ENCODE data around the gene TMEM151A.
"Not testable (repeated sequence)": the region's sequence is repeated elsewhere in the genome, so short reads cannot be mapped to it uniquely, and the experiment has no call there.

TMEM151A gene

DNA sequence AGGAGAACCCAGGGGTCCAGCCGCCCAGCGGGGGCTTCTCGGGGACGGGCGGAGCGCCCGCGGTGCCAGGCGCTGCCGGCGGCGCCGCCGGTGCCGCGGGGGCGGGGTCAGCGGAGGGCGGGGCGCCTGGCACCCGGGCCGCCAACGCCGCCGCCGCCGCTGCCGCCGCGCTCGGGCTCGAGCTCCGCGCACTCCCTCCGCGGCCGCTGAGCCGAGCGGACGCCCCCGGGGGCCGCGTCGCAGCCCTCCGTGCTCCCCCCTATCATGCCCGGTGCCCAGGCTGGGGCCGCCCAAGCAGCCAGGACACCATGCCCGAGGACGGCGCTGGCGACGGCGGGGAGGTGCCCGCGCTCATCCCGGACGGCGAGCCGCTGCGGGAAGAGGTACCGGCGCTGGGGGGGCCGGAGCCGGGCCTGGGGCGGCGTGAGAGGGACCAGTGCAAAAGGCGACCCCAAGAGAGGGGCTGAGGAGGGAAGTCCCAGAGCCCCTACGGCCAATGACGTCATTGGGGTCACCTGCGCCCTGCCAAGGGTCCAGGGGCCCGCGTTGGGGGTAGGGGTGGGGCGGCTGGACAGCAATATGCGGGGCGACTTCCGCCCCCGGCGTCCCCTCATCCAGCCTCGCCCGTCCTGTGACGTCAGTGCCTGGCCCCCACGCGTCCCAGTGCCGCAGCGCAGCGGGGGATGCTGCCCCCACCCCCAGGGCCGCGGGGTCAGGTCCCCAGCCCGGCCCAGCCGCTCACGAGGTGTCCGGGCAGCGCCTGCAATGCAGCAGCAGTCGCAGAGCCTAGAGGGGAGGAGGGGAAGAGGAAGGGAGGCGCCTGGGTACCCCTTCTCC, at the start of gene TMEM151A:
TMEM151A (plus strand) TSS at position 189 of the 837 bp plus-strand sequence; CDS start at position 309, 120 bp downstream.
- in situ Hi-C loops (cut with HindIII; ENCODE audit: low sequenced_read_pairs) = no loop called here

GRCh38 chr11:66242095-66242765, 49.5 kb upstream of the TMEM151A start:
- in situ Hi-C loops (cut with HindIII; ENCODE audit: low sequenced_read_pairs) = no loop called here

DNA sequence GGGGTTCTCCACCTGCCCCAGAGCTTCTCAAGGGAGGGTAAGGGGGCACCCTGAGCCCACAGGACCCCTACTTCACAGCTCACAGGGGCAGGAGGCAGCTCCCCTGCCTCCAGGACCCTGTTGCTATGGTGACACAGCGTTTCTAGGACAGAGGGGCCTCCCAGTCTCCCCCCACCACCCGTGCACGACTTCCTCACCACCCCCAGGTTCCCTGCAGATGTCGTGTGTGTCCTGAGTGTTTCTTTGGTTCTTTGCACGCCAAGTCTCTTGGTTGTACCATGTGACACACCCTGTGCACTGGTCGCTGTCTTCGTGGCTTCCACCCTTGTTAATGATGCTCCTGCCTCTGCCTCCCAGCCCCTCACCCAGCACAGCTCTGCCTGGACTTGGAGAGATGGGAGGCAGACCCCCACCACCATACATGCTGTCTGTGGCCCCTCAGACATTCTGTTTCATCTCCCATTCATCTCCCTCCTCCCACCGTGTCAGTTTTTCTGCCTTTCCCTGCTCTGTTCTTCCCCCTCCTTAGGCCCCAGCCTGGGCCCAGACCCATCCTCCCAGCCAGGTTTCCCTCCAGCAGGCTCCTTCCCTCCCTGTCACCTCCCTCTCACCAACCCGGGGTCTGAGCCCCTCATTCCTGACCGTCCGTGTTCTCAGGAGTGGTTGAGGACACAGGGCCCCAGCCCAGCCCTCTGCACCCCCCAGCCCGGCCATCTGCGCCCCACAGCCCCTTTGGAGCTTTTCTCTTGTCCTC, 47.7 kb upstream of the TMEM151A start:
- in situ Hi-C loops (cut with HindIII; ENCODE audit: low sequenced_read_pairs) = no loop called here

DNA sequence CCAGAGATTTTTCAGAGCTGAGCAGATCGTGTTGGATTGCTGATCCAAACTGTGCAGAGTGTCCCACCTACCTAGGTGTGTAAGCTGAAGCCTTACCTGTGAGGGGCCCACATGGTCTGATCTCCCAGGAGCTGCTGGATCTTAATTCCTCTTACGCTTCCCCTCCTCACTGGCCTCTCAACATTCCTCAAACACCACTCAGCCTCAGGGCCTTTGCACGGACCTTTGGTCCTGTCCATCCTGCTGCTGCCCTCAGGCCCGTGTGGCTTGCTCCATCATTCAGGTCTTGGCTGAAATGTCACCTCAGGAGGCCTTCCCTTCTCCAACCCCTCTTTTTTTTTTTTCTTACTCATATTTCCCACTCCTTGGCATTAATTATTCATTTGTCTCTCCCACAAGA, 44.4 kb upstream of the TMEM151A start:
- in situ Hi-C loops (cut with HindIII; ENCODE audit: low sequenced_read_pairs) = no loop called here

- in situ Hi-C loops (cut with HindIII; ENCODE audit: low sequenced_read_pairs) = no loop called here
Observed at GRCh38 chr11:66247801-66248200, 43.9 kb upstream of the TMEM151A start.

DNA sequence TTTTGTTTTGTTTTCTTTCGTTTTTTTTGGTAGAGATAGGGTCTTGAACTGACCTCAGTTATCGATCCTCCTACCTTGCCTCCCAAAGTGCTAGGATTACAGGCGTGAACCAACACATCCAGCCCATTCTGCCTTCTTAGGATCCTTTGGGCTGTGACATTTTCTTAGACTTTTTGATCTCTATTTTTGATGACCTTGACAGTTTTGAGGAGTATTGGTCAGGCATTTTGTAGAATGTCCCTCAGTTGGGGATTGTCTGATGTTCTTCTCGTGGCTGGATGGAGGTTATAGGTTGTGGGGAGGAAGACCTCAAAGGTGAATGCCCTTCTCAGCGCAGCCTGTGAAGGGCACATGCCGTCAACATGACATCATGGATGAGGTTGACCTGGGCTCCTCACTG, 42.8 kb upstream of the TMEM151A start:
- in situ Hi-C loops (cut with HindIII; ENCODE audit: low sequenced_read_pairs) = no loop called here

DNA sequence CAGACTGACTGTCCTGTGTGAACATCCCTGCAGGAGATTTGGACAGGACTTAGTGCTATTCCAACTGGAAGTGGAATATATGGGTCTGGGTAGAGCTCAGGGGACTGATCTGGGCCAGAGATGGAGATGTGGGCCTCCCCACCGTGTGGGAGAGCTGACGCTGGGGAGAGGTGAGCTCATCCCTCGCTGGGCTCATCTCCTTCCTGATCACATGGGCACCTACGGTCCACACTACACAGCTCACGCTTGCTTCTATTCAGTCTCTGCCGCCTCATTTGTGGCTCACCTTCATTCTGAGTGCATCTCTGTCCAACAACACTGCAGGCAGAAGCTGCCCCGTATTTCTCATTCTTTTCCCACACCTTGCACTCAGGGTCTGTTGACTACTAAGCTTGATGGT, 39.9 kb upstream of the TMEM151A start:
- in situ Hi-C loops (cut with HindIII; ENCODE audit: low sequenced_read_pairs) = no loop called here

DNA sequence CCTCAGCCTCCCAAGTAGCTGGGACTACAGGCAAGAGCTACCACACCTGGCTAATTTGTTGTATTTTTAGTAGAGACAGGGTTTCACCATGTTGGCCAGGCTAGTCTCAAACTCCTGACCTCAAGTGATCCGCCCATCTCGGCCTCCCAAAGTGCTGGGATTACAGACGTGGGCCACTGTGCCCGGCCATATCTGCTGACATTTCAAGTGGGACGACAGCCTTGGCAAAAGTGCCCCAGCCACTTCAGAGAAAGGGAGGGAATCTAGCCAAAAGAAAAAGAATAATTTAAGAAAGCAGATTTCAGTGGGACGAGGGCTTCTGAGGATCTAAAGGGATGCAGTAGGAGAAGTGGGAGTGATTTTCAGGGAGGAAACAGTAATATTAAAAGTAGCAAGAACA, 38.6 kb upstream of the TMEM151A start:
- in situ Hi-C loops (cut with HindIII; ENCODE audit: low sequenced_read_pairs) = not testable (repeated sequence)

DNA sequence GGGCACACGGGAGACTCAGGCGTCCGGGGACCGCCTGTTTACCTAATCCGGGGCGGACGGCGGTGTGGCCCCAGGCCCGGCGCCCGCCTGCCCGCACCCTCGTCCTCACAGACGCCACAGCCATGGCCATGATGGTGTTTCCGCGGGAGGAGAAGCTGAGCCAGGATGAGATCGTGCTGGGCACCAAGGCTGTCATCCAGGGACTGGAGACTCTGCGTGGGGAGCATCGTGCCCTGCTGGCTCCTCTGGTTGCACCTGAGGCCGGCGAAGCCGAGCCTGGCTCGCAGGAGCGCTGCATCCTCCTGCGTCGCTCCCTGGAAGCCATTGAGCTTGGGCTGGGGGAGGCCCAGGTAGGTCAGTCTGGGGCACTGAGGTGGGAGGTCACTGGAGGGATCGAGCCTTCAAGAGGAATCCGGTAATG, 33.2 kb upstream of the TMEM151A start:
- in situ Hi-C loops (cut with HindIII; ENCODE audit: low sequenced_read_pairs) = no loop called here

DNA sequence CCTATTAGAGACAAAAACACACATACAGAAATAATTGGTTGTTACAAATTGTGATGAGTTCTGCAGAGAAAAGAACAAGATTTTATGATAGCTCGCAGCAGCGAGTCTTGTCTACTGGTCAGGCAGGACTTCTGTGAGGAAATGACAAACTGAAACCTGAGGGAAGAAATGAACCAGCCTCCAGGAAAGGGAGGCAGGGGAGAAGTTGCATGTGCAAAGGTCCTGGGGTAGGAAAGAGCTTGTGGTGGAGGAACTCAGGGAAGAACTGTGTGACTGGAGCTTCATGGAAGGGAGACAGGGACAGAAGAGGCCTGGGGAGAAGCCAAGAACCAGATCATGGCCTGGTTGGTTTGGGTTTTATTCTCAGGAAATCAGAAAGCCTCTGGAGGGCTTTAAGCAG, 32.5 kb upstream of the TMEM151A start:
- in situ Hi-C loops (cut with HindIII; ENCODE audit: low sequenced_read_pairs) = no loop called here

DNA sequence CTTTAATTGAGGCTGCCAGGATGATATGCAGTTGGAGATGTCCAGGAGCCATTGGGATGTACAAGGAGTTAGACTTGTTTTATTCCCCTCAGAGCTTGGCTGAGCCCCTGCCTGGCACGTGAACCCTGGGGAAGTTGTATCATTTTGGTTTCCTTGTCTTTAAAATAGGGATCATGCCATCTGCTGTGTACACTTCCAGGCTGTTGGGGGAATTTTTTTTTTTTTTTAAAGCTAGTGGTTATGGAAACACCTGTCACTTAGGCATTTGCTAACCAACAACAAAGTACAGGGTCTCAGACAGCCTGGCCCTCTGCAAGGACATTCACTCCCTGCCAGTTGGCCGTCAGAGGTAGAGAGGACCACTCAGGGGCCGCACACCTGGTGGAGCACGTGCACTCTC, 31.7 kb upstream of the TMEM151A start:
- in situ Hi-C loops (cut with HindIII; ENCODE audit: low sequenced_read_pairs) = no loop called here

GRCh38 chr11:66261578-66261977, 30.1 kb upstream of the TMEM151A start:
- in situ Hi-C loops (cut with HindIII; ENCODE audit: low sequenced_read_pairs) = no loop called here

DNA sequence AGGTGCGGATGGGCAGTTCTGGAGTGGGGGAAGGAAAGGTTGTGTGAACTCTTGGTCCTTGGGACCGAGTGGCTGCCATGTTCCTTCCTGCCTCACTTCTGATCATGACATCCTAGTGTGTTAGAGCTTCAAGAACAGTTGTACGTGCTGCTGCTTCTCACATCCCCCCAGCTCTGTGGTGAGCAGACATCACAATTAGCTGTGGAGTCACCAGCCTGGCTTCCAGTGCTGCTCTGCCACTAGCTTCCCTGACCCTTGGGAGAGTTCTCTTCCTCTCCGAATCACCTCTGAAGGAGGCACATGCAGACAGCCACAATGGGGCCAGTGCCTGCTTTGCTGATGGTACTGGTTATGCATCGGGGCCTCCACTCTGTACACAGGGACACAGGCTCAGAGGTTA, 29.5 kb upstream of the TMEM151A start:
- in situ Hi-C loops (cut with HindIII; ENCODE audit: low sequenced_read_pairs) = no loop called here

GRCh38 chr11:66262696-66263095, 29.0 kb upstream of the TMEM151A start:
- in situ Hi-C loops (cut with HindIII; ENCODE audit: low sequenced_read_pairs) = no loop called here

- in situ Hi-C loops (cut with HindIII; ENCODE audit: low sequenced_read_pairs) = no loop called here
Observed at GRCh38 chr11:66263231-66263630, 28.5 kb upstream of the TMEM151A start.

DNA sequence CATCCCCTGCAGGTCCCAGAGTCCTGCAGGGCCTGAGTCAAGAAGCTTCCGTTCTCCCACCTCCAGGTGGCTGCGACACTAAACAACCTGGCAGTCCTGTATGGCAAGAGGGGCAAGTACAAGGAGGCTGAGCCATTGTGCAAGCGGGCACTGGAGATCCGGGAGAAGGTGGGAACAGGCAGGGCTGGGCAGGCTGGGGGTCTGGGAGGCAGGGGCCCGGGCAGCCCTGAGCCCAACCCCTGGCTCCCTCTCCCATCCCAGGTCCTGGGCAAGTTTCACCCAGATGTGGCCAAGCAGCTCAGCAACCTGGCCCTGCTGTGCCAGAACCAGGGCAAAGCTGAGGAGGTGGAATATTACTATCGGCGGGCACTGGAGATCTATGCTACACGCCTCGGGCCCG, 27.9 kb upstream of the TMEM151A start:
- in situ Hi-C loops (cut with HindIII; ENCODE audit: low sequenced_read_pairs) = no loop called here

GRCh38 chr11:66264383-66264782, 27.3 kb upstream of the TMEM151A start:
- in situ Hi-C loops (cut with HindIII; ENCODE audit: low sequenced_read_pairs) = no loop called here

GRCh38 chr11:66264914-66265313, 26.8 kb upstream of the TMEM151A start:
- in situ Hi-C loops (cut with HindIII; ENCODE audit: low sequenced_read_pairs) = no loop called here

GRCh38 chr11:66265531-66266377, 25.9 kb upstream of the TMEM151A start:
- in situ Hi-C loops (cut with HindIII; ENCODE audit: low sequenced_read_pairs) = no loop called here

DNA sequence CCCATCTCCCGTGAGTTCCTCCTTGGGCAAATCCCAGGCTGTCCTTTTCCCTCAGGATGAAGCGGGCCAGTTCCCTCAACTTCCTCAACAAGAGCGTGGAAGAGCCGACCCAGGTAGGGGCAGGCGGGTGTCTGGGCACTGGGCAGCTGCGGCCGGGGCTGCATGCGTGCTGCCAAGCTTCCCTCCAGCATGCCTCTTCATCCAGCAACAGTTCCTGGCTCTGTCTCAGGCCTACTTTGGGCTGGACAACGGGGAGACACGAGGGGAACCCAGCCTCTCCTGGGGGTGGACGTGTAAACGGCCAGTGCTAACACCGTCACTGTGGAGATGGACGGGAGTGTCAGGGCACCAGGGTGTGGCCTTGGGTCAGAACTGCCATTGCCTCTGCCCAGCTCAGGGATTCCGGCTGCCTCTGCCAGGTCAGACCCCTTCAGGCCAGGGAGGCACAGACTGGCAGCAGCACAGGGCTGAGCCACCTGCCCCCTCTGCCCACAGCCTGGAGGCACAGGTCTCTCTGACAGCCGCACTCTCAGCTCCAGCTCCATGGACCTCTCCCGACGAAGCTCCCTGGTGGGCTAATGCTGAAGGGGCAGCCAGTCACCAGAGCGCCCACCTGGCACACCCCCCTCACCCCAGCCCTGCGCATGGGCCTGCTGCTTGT, 25.2 kb upstream of the TMEM151A start:
- in situ Hi-C loops (cut with HindIII; ENCODE audit: low sequenced_read_pairs) = no loop called here

Data from DLD1 (cell line).